Cardiac fibroblast (primary cell): ENCODE data around the gene EGFLAM.

Source experiments
- DNase-seq, 2 donors: peaks; one replicate each; pipeline versions ENCODE4 v3.0.0 to v3.0.0-alpha.2; 2010; ENCODE audit warnings: low read depth in 2 of 2
- H3K4me3 ChIP-seq, 2 donors: replicated peaks in 1 of 2; 1 replicate in 1 of 2; 2 replicates in 1 of 2; pipeline ENCODE4 v1.5.1; 2011; ENCODE audit warnings: low read depth in 2 of 2, low read length in 2 of 2, mild to moderate bottlenecking in 2 of 2, moderate library complexity in 1 of 2
- CTCF ChIP-seq: IDR thresholded peaks from one replicate; pipeline ENCODE4 v1.5.1; 2011; ENCODE audit warnings: low read depth, mild to moderate bottlenecking, low read length, inconsistent platforms

Gene EGFLAM

GRCh38 chr5:38285226-38285625 lies 26.9 kb downstream of the EGFLAM start:
- no peak for DNase-seq
- no peak for TF ChIP-seq CTCF
- H3K4me3 ChIP-seq = no peak overlapping the region

GRCh38 chr5:38286002-38286401 lies 27.6 kb downstream of the EGFLAM start:
- H3K4me3 ChIP-seq = no peak overlapping the region
- no peak for TF ChIP-seq CTCF
- no peak for DNase-seq

- no peak for DNase-seq
- TF ChIP-seq CTCF = no peak
- H3K4me3 ChIP-seq = no peak overlapping the region
Observed at GRCh38 chr5:38287124-38287523, 28.8 kb downstream of the EGFLAM start.

- TF ChIP-seq CTCF = no peak
- DNase-seq = no peak
- no peak overlapping the region for H3K4me3 ChIP-seq
Observed at GRCh38 chr5:38289457-38289856, 31.1 kb downstream of the EGFLAM start.

- DNase-seq = no peak
- TF ChIP-seq CTCF = no peak
- no peak overlapping the region for H3K4me3 ChIP-seq
Observed at GRCh38 chr5:38290028-38290653, 31.8 kb downstream of the EGFLAM start.

- DNase-seq = no peak
- no peak for TF ChIP-seq CTCF
- no peak overlapping the region for H3K4me3 ChIP-seq
Observed at GRCh38 chr5:38291355-38291754, 33.0 kb downstream of the EGFLAM start.

- no peak for DNase-seq
Observed at GRCh38 chr5:38292228-38292627, 33.9 kb downstream of the EGFLAM start.

More at GRCh38 chr5:38292228-38292627, 33.9 kb downstream of the EGFLAM start:
- no peak overlapping the region for H3K4me3 ChIP-seq
- TF ChIP-seq CTCF = no peak
